Measurements from ENCODE around the gene HINFP. TPM values are rescaled to one million over a fixed set of nuclear protein-coding genes. Genes with fewer than 3 reads are reported as not detected.

HINFP gene
- total RNA-seq, 1 experiment from 2014 or later: 38.1 TPM

DNA sequence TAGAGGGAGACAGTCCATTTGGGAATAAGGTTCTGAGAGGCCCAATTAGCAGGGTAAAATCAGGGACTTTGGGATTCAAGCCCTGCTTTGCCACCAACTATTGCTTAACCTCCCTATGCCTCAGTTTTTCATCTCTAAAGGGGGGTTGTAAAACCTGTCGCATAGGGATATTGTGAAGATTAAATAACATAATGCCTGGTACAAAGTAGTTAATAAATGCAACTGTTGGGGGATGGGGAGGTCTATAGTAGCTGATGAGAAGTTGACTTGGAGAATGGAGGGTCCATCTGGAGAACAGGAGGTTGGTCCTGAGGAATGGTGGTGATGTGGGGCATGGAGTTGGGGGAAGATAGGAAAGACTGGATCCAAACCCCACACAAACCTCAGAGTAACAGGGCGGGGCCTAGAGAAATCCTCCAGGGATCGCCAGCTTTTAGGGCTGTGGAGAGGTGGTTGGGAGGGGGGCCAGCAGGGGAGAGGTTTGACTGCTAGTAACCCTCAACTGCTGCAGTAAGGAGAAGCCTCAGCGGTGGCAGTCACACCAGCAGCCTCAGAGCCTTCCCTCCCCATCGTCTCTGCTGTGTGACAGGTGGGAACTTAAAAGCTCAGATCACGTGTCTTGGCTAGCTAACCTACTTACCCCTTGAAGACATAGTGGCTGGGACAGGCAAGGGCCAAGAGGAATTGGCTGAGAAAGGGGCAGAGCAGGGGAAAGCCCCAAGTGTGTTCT is 26.4 kb downstream of the HINFP start:
- ATAC-seq: no peak

More for the DNA sequence above, 26.4 kb downstream of the HINFP start:
- CTCF ChIA-PET: interaction anchor here (0.7 kb wide), 1 partner anchor 8 kb away, joined by 3 read pairs; no protein-coding TSS in a partner anchor
- Histone ChIP-seq H3K9ac (ENCODE audit: low read length) (no peak overlapping the region), H3K9me2 (ENCODE audit: insufficient read depth) (no peaks in the 10 kb centered on the region), H2AFZ (ENCODE audit: low read depth, low read length, poor library complexity, severe bottlenecking) (no peak overlapping the region), H3K27me3 (ENCODE audit: insufficient read depth, low read length) (no peaks in the 10 kb centered on the region), H3K4me2 (ENCODE audit: low read length) (no peak overlapping the region), H3K79me2 (ENCODE audit: insufficient read depth, low read length) (no peaks in the 10 kb centered on the region), H3K4me1 (ENCODE audit: control insufficient read depth in 1 of 2, insufficient read depth in 2 of 2, low read length in 2 of 2) (peaks cover 8 to 35% of the 10 kb centered on the region in 2 experiments; a peak in 3 of 4 replicates), H3K36me3 (ENCODE audit: control insufficient read depth in 1 of 2, insufficient read depth in 2 of 2, low read length in 2 of 2) (no peaks in the 10 kb centered on the region), H4K20me1 (ENCODE audit: insufficient read depth) (no peaks in the 10 kb centered on the region), H3K27ac (ENCODE audit: low read depth, low read length) (no peak overlapping the region), H3K9me3 (ENCODE audit: control insufficient read depth in 1 of 2, insufficient read depth in 1 of 2, low read depth in 1 of 2, low read length in 2 of 2) (no peaks in the 10 kb centered on the region), H3K4me3 (replicated peaks in 1 of 2; ENCODE audit: low read depth in 1 of 2, low read length in 2 of 2) (no peak overlapping the region)
- POLR2A ChIA-PET: no interaction called here
- no peak for DNase-seq (ENCODE audit: low read depth, low spot score)
- TF ChIP-seq, protein P1, sequence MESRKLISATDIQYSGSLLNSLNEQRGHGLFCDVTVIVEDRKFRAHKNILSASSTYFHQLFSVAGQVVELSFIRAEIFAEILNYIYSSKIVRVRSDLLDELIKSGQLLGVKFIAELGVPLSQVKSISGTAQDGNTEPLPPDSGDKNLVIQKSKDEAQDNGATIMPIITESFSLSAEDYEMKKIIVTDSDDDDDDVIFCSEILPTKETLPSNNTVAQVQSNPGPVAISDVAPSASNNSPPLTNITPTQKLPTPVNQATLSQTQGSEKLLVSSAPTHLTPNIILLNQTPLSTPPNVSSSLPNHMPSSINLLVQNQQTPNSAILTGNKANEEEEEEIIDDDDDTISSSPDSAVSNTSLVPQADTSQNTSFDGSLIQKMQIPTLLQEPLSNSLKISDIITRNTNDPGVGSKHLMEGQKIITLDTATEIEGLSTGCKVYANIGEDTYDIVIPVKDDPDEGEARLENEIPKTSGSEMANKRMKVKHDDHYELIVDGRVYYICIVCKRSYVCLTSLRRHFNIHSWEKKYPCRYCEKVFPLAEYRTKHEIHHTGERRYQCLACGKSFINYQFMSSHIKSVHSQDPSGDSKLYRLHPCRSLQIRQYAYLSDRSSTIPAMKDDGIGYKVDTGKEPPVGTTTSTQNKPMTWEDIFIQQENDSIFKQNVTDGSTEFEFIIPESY (IDR thresholded peaks at IDR 0.05; ENCODE audit: extremely low read depth, insufficient replicate concordance, low read length): no peak
- TF ChIP-seq ELF1 (IDR thresholded peaks at IDR 0.05; ENCODE audit: borderline replicate concordance, low read depth) (no peak), TCF7L2 (IDR thresholded peaks at IDR 0.05; ENCODE audit: borderline replicate concordance, extremely low read depth, insufficient read depth, insufficient read length) (no peak), JUND (IDR thresholded peaks at IDR 0.05) (no peak), POLR2AphosphoS5 (IDR thresholded peaks at IDR 0.05; ENCODE audit: low read depth, low read length) (no peak), RAD21 (IDR thresholded peaks at IDR 0.05; ENCODE audit: low read depth) (no peak), ZNF274 (IDR thresholded peaks at IDR 0.05; ENCODE audit: low read depth, low read length) (no peak), EGR1 (IDR thresholded peaks at IDR 0.05; ENCODE audit: low read depth) (no peak), SRF (IDR thresholded peaks at IDR 0.05; ENCODE audit: low read depth) (no peak), ZFX (IDR thresholded peaks at IDR 0.05) (no peak), FOSL1 (IDR thresholded peaks at IDR 0.05; ENCODE audit: low read depth) (no peak), SP1 (IDR thresholded peaks at IDR 0.05; ENCODE audit: low read depth) (no peak), SIN3A (IDR thresholded peaks at IDR 0.05; ENCODE audit: low read depth) (no peak), CBX3 (IDR thresholded peaks at IDR 0.05; ENCODE audit: low read depth) (no peak), POLR2A (IDR thresholded peaks at IDR 0.05; ENCODE audit: borderline replicate concordance, extremely low read depth, insufficient read depth, insufficient read length) (no peak)
- TF ChIP-seq, protein P2, sequence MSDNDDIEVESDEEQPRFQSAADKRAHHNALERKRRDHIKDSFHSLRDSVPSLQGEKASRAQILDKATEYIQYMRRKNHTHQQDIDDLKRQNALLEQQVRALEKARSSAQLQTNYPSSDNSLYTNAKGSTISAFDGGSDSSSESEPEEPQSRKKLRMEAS (IDR thresholded peaks at IDR 0.05): no peak
- TF ChIP-seq, protein P3, sequence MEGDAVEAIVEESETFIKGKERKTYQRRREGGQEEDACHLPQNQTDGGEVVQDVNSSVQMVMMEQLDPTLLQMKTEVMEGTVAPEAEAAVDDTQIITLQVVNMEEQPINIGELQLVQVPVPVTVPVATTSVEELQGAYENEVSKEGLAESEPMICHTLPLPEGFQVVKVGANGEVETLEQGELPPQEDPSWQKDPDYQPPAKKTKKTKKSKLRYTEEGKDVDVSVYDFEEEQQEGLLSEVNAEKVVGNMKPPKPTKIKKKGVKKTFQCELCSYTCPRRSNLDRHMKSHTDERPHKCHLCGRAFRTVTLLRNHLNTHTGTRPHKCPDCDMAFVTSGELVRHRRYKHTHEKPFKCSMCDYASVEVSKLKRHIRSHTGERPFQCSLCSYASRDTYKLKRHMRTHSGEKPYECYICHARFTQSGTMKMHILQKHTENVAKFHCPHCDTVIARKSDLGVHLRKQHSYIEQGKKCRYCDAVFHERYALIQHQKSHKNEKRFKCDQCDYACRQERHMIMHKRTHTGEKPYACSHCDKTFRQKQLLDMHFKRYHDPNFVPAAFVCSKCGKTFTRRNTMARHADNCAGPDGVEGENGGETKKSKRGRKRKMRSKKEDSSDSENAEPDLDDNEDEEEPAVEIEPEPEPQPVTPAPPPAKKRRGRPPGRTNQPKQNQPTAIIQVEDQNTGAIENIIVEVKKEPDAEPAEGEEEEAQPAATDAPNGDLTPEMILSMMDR (IDR thresholded peaks at IDR 0.05 in 2 of 3, conservative IDR thresholded peaks at IDR 0.05 in 1 of 3; ENCODE audit: borderline replicate concordance in 1 of 3, insufficient read depth in 1 of 3, low read depth in 2 of 3, low read length in 2 of 3): no peak
- TF ChIP-seq, protein P4, sequence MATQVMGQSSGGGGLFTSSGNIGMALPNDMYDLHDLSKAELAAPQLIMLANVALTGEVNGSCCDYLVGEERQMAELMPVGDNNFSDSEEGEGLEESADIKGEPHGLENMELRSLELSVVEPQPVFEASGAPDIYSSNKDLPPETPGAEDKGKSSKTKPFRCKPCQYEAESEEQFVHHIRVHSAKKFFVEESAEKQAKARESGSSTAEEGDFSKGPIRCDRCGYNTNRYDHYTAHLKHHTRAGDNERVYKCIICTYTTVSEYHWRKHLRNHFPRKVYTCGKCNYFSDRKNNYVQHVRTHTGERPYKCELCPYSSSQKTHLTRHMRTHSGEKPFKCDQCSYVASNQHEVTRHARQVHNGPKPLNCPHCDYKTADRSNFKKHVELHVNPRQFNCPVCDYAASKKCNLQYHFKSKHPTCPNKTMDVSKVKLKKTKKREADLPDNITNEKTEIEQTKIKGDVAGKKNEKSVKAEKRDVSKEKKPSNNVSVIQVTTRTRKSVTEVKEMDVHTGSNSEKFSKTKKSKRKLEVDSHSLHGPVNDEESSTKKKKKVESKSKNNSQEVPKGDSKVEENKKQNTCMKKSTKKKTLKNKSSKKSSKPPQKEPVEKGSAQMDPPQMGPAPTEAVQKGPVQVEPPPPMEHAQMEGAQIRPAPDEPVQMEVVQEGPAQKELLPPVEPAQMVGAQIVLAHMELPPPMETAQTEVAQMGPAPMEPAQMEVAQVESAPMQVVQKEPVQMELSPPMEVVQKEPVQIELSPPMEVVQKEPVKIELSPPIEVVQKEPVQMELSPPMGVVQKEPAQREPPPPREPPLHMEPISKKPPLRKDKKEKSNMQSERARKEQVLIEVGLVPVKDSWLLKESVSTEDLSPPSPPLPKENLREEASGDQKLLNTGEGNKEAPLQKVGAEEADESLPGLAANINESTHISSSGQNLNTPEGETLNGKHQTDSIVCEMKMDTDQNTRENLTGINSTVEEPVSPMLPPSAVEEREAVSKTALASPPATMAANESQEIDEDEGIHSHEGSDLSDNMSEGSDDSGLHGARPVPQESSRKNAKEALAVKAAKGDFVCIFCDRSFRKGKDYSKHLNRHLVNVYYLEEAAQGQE (IDR thresholded peaks at IDR 0.05; ENCODE audit: low read depth): no peak
- TF ChIP-seq, protein P5, sequence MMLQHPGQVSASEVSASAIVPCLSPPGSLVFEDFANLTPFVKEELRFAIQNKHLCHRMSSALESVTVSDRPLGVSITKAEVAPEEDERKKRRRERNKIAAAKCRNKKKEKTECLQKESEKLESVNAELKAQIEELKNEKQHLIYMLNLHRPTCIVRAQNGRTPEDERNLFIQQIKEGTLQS (IDR thresholded peaks at IDR 0.05): no peak
- no TSS peak for BruUV-seq (replicated peaks)
- intact Hi-C loops (cut with micrococcal nuclease): loop anchor here (5.0 kb wide), 1 partner anchor 325 kb away; no protein-coding TSS in a partner anchor
- RAD21 ChIA-PET (ENCODE audit: low non-redundant PET in 1 of 2, low total read pairs in 2 of 2, uncharacterized antibody in 2 of 2, unreplicated experiment in 2 of 2): no interaction called here

Data from HCT116 (cell line).